GM19467 (cell line): ENCODE results near the gene KRTAP5-7.
"Not testable (repeated sequence)": the region's sequence is repeated elsewhere in the genome, so short reads cannot be mapped to it uniquely, and the experiment has no call there.

Experiments
- ATAC-seq: cut with Tn5 transposase; IDR thresholded peaks from one replicate; pipeline ENCODE4 v1.9.1; 2021; ENCODE audit warnings: mild to moderate bottlenecking, moderate library complexity; ENCODE audit not compliant: unreplicated experiment

The KRTAP5-7 gene, protein sequence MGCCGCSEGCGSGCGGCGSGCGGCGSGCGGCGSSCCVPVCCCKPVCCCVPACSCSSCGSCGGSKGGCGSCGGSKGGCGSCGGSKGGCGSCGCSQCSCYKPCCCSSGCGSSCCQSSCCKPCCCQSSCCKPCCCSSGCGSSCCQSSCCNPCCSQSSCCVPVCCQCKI

GRCh38 chr11:71526796-71527575, at the start of gene KRTAP5-7:
Gene KRTAP5-7, plus strand, starts transcription at chr11:71527267. Its CDS starts 34 bp downstream, at chr11:71527301.
- ATAC-seq, result not testable (repeated sequence)

- no peak for ATAC-seq
Observed at GRCh38 chr11:71477641-71478527, 49.2 kb upstream of the KRTAP5-7 start.

GRCh38 chr11:71478528-71478840, 48.6 kb upstream of the KRTAP5-7 start:
- no peak for ATAC-seq

DNA sequence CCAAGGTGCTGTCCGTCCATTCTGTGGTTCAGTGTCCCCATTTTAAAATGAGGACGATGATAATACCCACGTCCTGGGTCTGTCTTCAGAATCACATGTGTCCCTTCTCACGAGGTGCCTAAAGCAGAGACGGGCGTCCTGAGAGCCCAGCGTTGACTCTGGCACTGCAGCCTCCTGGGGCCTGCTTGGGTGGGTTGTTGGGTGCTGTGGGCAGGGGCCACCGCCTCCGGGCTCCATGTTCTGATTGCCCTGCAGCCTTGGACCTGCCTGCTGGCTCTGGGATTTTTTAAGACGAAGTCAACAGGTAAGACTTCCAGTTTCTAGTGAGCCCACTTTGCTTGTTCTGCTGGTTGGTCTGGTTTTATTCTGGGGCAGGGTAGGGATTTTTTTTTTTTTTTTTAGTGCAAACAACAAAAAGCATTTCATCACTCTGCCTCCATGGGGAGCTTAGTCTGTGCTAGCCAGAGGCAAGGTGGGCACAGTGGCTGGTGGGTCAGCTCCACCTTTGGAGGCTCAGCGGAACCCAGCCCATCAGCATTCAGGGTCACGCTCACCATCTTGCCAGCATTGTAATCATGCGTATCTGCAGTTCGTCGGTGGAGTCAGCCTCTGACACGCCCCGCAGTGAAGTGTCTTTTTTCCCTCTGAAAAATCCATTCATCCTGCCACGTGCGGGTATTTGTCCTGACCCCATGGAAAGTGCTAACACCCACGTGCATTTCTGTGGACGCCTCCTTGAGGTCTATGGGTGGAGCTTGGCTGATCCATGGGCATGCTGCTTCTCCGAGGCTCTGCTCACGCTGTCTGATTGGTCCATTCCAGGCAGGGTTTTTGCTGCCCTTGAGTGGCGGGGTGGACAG, 45.7 kb upstream of the KRTAP5-7 start:
- no peak for ATAC-seq

DNA sequence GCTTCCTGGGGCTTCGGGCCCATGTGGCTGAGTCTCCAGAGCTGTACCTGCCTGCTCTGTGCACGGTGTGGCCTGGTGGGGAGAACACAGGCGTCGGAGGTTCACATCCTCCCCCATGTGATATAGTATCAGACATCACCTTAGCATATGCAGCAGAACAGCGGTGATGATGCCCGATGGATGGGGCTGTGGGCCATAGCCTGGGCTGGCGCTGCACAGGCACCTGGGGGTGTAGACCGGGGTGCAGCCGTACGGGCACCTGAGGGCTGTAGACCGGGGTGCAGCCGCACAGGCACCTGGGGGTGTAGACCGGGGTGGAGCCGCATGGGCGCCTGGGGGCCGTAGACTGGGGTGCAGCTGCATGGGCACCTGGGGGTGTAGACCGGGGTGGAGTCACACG, 44.9 kb upstream of the KRTAP5-7 start:
- no peak for ATAC-seq

- ATAC-seq, result no peak
Observed at GRCh38 chr11:71482746-71483364, 44.2 kb upstream of the KRTAP5-7 start.

DNA sequence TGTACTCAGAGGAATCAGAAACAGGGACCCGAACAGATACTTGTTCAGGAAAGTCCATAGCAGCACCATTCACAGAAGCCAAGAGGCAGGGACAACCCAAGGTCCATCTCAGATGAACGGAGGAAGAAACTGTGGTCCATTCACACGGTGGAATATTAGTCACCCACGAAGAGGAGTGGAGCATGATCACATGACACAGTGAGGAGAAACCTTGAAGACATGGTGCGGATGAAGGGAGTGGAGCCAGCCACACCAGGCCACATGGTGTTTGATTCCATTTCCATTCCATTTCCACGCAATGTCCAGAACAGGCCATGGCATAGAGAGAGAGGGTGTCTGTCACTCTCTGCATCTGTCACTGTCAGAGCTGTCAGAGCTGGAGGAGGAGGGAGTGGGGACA, 43.4 kb upstream of the KRTAP5-7 start:
- no peak for ATAC-seq

GRCh38 chr11:71484248-71485062, 42.6 kb upstream of the KRTAP5-7 start:
- ATAC-seq, result no peak

DNA sequence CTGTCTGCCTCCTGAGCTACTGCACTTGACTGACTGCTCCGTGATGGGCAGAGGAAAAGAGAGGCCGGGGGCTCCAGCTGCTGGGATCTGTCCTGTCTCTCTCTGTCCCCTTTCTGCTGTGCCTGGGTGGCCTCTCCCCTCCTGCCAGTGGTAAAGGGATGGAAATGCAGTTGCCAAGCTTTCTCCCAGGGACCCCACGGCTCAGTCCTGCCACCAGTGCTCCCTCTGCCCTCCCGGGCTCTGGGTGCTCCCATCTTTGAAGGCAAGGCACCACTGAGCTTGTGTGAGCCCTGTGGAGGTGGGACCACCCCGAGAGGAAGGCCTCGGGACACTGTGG, 42.0 kb upstream of the KRTAP5-7 start:
- ATAC-seq, result no peak

DNA sequence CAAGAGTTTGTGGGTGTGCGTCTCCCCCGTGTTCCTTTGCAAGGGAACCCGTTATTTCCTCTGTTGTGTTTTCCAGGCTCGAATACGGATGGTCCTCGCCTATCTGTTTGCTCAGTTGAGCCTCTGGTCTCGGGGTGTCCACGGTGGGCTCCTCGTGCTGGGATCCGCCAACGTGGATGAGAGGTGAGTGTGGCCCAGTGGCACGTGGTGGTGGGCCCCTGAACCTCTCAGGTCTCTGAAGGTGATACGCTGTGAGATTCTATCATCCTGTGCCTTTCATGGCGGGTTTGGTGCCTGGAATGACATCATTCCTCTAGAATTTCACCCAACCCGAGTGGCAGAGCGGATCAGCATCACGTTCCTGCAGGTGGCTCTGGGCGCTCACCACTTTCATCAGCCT, 41.6 kb upstream of the KRTAP5-7 start:
- ATAC-seq, result no peak

- ATAC-seq, result no peak
Observed at GRCh38 chr11:71486320-71486719, 40.7 kb upstream of the KRTAP5-7 start.

DNA sequence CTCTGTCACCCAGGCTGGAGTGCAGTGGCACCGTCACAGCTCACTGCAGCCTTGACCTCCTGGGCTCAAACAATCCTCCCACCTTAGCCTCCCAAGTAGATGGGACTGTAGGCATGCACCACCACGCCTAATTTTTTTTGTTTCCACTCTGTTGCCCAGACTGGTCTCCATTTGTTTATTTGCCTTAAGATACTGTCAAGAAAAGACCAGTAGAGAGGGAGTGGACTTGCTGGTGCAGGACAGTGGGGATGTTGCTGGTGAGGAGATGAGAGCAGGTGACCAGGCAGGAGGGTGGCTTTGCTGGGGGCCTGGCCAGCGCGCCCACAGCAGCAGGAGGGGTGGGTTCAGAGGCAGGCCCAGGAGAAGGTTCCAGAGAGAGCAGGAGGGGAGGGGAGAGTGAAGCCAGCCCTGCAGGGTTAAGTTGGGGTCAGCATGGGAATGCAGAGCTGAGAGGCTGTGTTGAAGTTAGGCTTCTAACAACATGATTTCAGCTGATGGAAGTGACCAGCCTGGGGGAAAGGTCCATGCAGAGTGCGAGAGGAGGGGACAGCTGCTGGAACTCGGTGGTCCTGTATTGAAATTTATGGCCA, 38.3 kb upstream of the KRTAP5-7 start:
- no peak for ATAC-seq

DNA sequence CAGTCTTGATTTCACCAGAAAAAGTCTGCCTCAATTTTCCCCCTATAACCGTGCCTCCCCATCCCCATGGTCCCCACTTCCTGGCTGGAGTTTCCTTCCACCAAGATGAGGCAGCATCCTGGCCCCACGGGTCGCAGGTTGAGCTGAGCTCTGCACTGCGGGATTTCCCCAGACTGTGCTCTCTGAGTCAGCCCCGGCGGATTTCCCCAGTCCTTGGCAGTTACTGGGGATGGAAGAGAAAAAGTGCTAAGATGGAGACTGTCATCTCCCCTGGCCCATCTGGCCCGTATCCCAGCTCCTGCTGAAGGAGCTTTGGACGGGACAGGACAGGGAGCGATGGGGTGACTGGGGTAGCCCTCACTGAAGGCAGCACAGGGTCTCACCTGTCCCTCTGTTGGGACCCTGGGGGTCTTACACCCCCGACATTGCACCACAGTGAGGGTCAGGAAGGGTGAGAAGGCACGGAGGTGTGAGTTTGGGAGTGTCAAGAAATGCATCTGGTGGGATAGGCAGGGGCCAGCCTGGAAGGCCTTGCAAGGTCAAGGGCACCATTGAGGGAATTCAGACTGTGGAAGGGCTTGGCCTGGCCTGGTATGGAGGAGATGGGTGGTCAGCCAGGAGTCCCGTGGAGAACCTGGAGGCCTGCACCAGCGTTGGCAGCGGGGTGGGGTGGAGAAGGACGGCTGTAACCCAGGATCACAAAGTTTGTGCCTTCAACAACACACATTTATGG, 37.6 kb upstream of the KRTAP5-7 start:
- no peak for ATAC-seq

- ATAC-seq, result no peak
Observed at GRCh38 chr11:71490044-71490730, 36.9 kb upstream of the KRTAP5-7 start.

GRCh38 chr11:71490731-71491390, 36.2 kb upstream of the KRTAP5-7 start:
- no peak for ATAC-seq

DNA sequence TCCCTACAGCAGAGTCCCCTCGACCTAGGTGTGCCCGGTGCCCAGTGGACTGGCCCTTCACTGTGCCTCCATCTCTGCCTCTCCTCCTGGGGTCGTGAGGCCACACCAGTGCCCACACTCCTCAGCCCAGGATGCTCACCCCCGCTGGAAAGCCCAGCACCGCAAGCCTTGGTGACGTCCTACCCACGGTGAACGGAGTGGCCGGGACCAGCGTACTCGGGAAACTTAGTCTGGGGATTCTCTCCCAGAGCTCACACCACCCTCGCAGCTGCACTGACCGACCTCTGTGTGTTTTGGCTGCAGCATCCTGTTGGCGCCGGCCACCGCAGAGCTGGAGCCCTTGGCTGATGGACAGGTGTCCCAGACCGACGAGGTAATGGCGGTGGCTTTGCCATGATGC, 35.5 kb upstream of the KRTAP5-7 start:
- no peak for ATAC-seq

GRCh38 chr11:71491940-71492339, 35.1 kb upstream of the KRTAP5-7 start:
- ATAC-seq, result no peak
